Endothelial cell of umbilical vein (primary cell): ENCODE results near the gene RASGRF1. TPM values are rescaled to one million over a fixed set of nuclear protein-coding genes. Genes with fewer than 3 reads are reported as not detected.

Experiments used
- BruUV-seq: library from RNA; stranded (reverse); fragments of 400-500 nt; replicated peaks from 2 replicates; lab custom pipeline; 2021; lab: Mats Ljungman, UMichigan
- CTCF ChIA-PET: fragments of 300-600, 350-600 bp; sonication (Branson Sonifier 250); formaldehyde crosslinking; loops from one replicate; lab custom pipeline; 2021; ENCODE audit warnings: antibody characterized with exemption, inconsistent platforms; lab: Charles Lee
- POLR2A ChIA-PET: fragments of 300-600, 350-600 bp; sonication (Branson Sonifier 250); formaldehyde crosslinking; loops from one replicate; lab custom pipeline; 2021; ENCODE audit warnings: antibody characterized with exemption, inconsistent platforms; lab: Charles Lee
- DNase-seq: peaks from one replicate; pipeline ENCODE4 v3.0.0-alpha.2; 2011; ENCODE audit warnings: low read depth, low spot score
- FAIRE-seq: peaks from 2 replicates; lab custom pipeline; 2011; peaks lifted over from hg19 to GRCh38; lab: Jason Lieb, UNC
- H2AFZ ChIP-seq: 2 replicates; pipeline ENCODE4 v1.6.0; 2012; ENCODE audit warnings: low read depth, low read length, control low read depth, inconsistent platforms
- H3K27ac ChIP-seq: 2 replicates; pipeline ENCODE4 v1.5.1; 2011; ENCODE audit warnings: low read depth, mild to moderate bottlenecking, control low read depth, low read length, moderate library complexity; ENCODE audit not compliant: insufficient read depth
- H3K27me3 ChIP-seq, 2 experiments: 2 replicates each; pipeline versions ENCODE4 v1.6.0 to v1.6.1; 2011; ENCODE audit warnings: low read length in 2 of 2, mixed read lengths in 1 of 2; ENCODE audit not compliant: control insufficient read depth in 2 of 2, insufficient read depth in 2 of 2
- H3K36me3 ChIP-seq, 2 experiments: 2 replicates in 1 of 2; 3 replicates in 1 of 2; pipeline ENCODE4 v1.5.1; 2011; ENCODE audit warnings: low read length in 2 of 2, mild to moderate bottlenecking in 1 of 2, moderate library complexity in 1 of 2; ENCODE audit not compliant: control insufficient read depth in 2 of 2, insufficient read depth in 2 of 2; ENCODE audit errors: extremely low read depth in 1 of 2
- H3K4me1 ChIP-seq: 3 replicates; pipeline ENCODE4 v1.5.1; 2011; ENCODE audit warnings: mild to moderate bottlenecking, low read length; ENCODE audit not compliant: control insufficient read depth, insufficient read depth; ENCODE audit errors: extremely low read depth
- H3K4me2 ChIP-seq: 2 replicates; pipeline ENCODE4 v1.6.1; 2011; ENCODE audit warnings: low read length, control low read depth, mixed read lengths; ENCODE audit not compliant: insufficient read depth
- H3K4me3 ChIP-seq, 3 experiments: fragments of 200-600 bp in 1 of 3; sonication (generic), shearing (Covaris generic) in 1 of 3; replicated peaks in 1 of 3; 2 replicates each; pipeline ENCODE4 v1.5.1; 2011 to 2016; ENCODE audit warnings: control low read depth in 3 of 3, low read length in 3 of 3, mild to moderate bottlenecking in 2 of 3, inconsistent platforms in 1 of 3, low read depth in 1 of 3, moderate library complexity in 1 of 3; ENCODE audit not compliant: insufficient read depth in 1 of 3
- H3K79me2 ChIP-seq: 2 replicates; pipeline ENCODE4 v1.6.0; 2012; ENCODE audit warnings: low read length, inconsistent platforms; ENCODE audit not compliant: control insufficient read depth, insufficient read depth
- H3K9ac ChIP-seq: replicated peaks from 2 replicates; pipeline ENCODE3; 2011; ENCODE audit warnings: low read length, control low read depth; ENCODE audit not compliant: insufficient read depth; ENCODE audit errors: extremely low read depth
- H3K9me1 ChIP-seq: replicated peaks from 3 replicates; pipeline ENCODE4 v1.6.0; 2011; ENCODE audit warnings: mild to moderate bottlenecking, low read length; ENCODE audit not compliant: control insufficient read depth, insufficient read depth; ENCODE audit errors: extremely low read depth
- H3K9me3 ChIP-seq: replicated peaks from 2 replicates; pipeline ENCODE4 v1.5.1; 2012; ENCODE audit warnings: low read length, inconsistent platforms; ENCODE audit not compliant: control insufficient read depth, insufficient read depth
- H4K20me1 ChIP-seq: replicated peaks from 2 replicates; pipeline ENCODE3; 2011; ENCODE audit warnings: mild to moderate bottlenecking, low read length; ENCODE audit not compliant: control insufficient read depth, insufficient read depth; ENCODE audit errors: extremely low read depth
- EZH2 ChIP-seq: IDR thresholded peaks from 2 replicates; pipeline ENCODE4 v1.6.1; 2012; ENCODE audit warnings: borderline replicate concordance, low read depth, mild to moderate bottlenecking, moderate library complexity, low read length, inconsistent platforms; ENCODE audit not compliant: severe bottlenecking
- FOS ChIP-seq: IDR thresholded peaks from 2 replicates; pipeline ENCODE4 v1.6.1; 2011; ENCODE audit warnings: mild to moderate bottlenecking, low read length, moderate library complexity, borderline replicate concordance; ENCODE audit not compliant: insufficient read depth
- GATA2 ChIP-seq: IDR thresholded peaks from 2 replicates; pipeline ENCODE4 v1.7.0; 2011; ENCODE audit warnings: low read depth, mild to moderate bottlenecking, moderate library complexity, mixed read lengths, low read length; ENCODE audit not compliant: insufficient read length, insufficient read depth
- JUN ChIP-seq: IDR thresholded peaks from 2 replicates; pipeline ENCODE4 v1.6.1; 2011; ENCODE audit warnings: borderline replicate concordance, low read depth; ENCODE audit not compliant: insufficient read length, insufficient read depth
- MYC ChIP-seq: IDR thresholded peaks from one replicate; pipeline ENCODE4 v1.6.1; 2011; ENCODE audit warnings: mild to moderate bottlenecking, low read depth, low read length
- POLR2A ChIP-seq: IDR thresholded peaks from 2 replicates; pipeline ENCODE4 v1.6.1; 2012; ENCODE audit warnings: low read depth, mild to moderate bottlenecking, control low read depth, low read length
- POLR2AphosphoS5 ChIP-seq: IDR thresholded peaks from 2 replicates; pipeline ENCODE4 v1.6.1; 2012; ENCODE audit warnings: low read depth, mild to moderate bottlenecking, control low read depth, low read length, moderate library complexity; ENCODE audit not compliant: insufficient read depth
- dilution Hi-C: fragments of 300-500 bp; cut with MboI; formaldehyde crosslinking; loops from one replicate; pipeline ENCODE4 v1.15.0; 2019; ENCODE audit warnings: low sequenced_read_pairs; ENCODE audit not compliant: extremely low pct_ligation_motif_present
- intact Hi-C: fragments of 100-400 bp; cut with micrococcal nuclease; formaldehyde crosslinking; loops from one replicate; pipeline ENCODE4 v1.10.0; 2022
- polyA plus RNA-seq, 4 experiments: library from polyadenylated mRNA; depleted of rRNA in 3 of 4; stranded (reverse) in 3 of 4; unstranded in 1 of 4; fragments of >200 nt; gene quantifications; 2 replicates each; pipeline versions ENCODE4 v1.2.1 to v1.2.3, GENCODE V29; 2011 to 2012; ENCODE audit warnings: missing spikeins in 1 of 4
- total RNA-seq: library from RNA; stranded (reverse); gene quantifications from 2 replicates; pipeline ENCODE4 v1.2.3, GENCODE V29; 2021
- TF ChIP-seq, protein P1 (sequence below): IDR thresholded peaks from 2 replicates; pipeline ENCODE4 v1.6.1; 2011; ENCODE audit not compliant: insufficient read depth, insufficient read length
- TF ChIP-seq, protein P2 (sequence below), 2 donors: IDR thresholded peaks; 1 replicate in 1 of 2; 2 replicates in 1 of 2; pipeline ENCODE4 v1.5.1; 2011; ENCODE audit warnings: low read length in 2 of 2, mild to moderate bottlenecking in 2 of 2, moderate library complexity in 2 of 2, control low read depth in 1 of 2, inconsistent platforms in 1 of 2, low read depth in 1 of 2; ENCODE audit not compliant: insufficient read depth in 1 of 2; ENCODE audit errors: extremely low read depth in 1 of 2

Gene RASGRF1
- total and polyA plus RNA-seq, 2 donors (not counting 3 experiments of a cell fraction or from before 2014, with no cell fraction given): 0.04 TPM; not detected in 1

DNA sequence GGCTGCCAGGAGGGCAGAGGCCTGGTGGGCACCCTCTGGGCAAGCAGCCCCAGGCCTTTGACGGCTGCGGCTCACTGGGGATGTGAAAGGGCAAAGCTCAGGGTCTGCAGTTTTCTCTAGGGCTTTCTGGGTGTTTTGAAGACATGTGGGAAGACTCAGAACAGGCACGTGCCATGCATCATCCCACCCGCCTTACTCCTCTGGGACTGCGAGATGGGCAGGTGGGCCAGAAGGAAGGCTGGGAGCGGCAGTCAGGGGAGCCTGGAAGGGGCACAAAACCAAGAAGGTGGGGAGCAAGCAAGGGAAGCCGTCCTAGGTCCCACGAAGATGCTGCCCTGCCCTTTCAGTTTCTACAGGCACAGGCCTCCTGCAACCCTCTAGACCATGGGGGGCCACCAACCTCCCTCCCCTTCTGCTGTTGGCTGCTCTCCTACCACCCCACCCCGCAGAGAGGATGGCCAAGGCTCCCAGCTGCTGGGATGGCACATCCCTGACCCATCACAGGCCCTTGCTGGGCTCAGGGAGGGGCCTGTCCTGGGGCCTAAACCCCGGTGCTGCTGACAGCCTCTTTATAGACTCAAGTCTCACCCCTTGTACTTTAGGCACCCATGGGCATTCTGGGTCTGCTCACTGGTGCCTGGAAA, 73.9 kb downstream of the RASGRF1 start:
- H3K79me2 ChIP-seq: no peaks in the 10 kb centered on the region
- no peak for FAIRE-seq
- no peaks in the 10 kb centered on the region for H3K4me1 ChIP-seq
- ChIA-PET POLR2A (no interaction called here), CTCF (interaction anchor here (0.7 to 1.4 kb wide), 2 partner anchors 9 to 168 kb away, joined by 3 to 4 read pairs; no protein-coding TSS in a partner anchor)
- H3K9me1 ChIP-seq: no peaks in the 10 kb centered on the region
- no peak for DNase-seq
- H3K9me3 ChIP-seq: no peaks in the 10 kb centered on the region
- no peak overlapping the region for H3K9ac ChIP-seq
- BruUV-seq: no TSS peak
- H2AFZ ChIP-seq: no peak overlapping the region
- H4K20me1 ChIP-seq: no peaks in the 10 kb centered on the region
- TF ChIP-seq GATA2 (no peak), JUN (no peak), POLR2A (no peak), POLR2AphosphoS5 (no peak), FOS (no peak), EZH2 (no peak), MYC (no peak)
- TF ChIP-seq, protein P1, sequence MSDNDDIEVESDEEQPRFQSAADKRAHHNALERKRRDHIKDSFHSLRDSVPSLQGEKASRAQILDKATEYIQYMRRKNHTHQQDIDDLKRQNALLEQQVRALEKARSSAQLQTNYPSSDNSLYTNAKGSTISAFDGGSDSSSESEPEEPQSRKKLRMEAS: no peak
- TF ChIP-seq, protein P2, sequence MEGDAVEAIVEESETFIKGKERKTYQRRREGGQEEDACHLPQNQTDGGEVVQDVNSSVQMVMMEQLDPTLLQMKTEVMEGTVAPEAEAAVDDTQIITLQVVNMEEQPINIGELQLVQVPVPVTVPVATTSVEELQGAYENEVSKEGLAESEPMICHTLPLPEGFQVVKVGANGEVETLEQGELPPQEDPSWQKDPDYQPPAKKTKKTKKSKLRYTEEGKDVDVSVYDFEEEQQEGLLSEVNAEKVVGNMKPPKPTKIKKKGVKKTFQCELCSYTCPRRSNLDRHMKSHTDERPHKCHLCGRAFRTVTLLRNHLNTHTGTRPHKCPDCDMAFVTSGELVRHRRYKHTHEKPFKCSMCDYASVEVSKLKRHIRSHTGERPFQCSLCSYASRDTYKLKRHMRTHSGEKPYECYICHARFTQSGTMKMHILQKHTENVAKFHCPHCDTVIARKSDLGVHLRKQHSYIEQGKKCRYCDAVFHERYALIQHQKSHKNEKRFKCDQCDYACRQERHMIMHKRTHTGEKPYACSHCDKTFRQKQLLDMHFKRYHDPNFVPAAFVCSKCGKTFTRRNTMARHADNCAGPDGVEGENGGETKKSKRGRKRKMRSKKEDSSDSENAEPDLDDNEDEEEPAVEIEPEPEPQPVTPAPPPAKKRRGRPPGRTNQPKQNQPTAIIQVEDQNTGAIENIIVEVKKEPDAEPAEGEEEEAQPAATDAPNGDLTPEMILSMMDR (IDR thresholded peaks at IDR 0.05; ENCODE audit: extremely low read depth in 1 of 2, insufficient read depth in 1 of 2, low read depth in 1 of 2, low read length in 2 of 2): no peak
- no peak overlapping the region for H3K4me2 ChIP-seq
- dilution Hi-C loops (no loop called here), intact Hi-C loops (no loop called here)
- no peak overlapping the region for H3K27ac ChIP-seq
- H3K36me3 ChIP-seq: no peaks in the 10 kb centered on the region
- no peak overlapping the region for H3K4me3 ChIP-seq
- no peaks in the 10 kb centered on the region for H3K27me3 ChIP-seq
